H1 (cell line): ENCODE data around the gene WDR89. TPM values are rescaled to one million over a fixed set of nuclear protein-coding genes. Genes with fewer than 3 reads are reported as not detected.

Source experiments
- CTCF ChIA-PET: fragments of 300-600 bp; sonication (Branson Sonifier 250); formaldehyde crosslinking; loops from one replicate; lab custom pipeline; 2021; ENCODE audit not compliant: partially characterized antibody; lab: Charles Lee
- POLR2A ChIA-PET: fragments of 300-600 bp; sonication (Branson Sonifier 250); formaldehyde crosslinking; loops from one replicate; lab custom pipeline; 2021; ENCODE audit warnings: inconsistent platforms; ENCODE audit not compliant: partially characterized antibody; lab: Charles Lee
- DNase-seq, 2 experiments: peaks; one replicate each; pipeline versions ENCODE4 v3.0.0 to v3.0.0-alpha.2; 2010 to 2022; ENCODE audit warnings: low spot score in 2 of 2, low read depth in 1 of 2, mixed read lengths in 1 of 2
- FAIRE-seq: peaks from 2 replicates; lab custom pipeline; 2011; peaks lifted over from hg19 to GRCh38; lab: Jason Lieb, UNC
- H2AFZ ChIP-seq: 2 replicates; pipeline ENCODE4 v1.8.1; 2012; ENCODE audit warnings: low read length, inconsistent platforms
- H2AK5ac ChIP-seq: 2 replicates; pipeline ENCODE4 v1.6.1; 2013; ENCODE audit warnings: low read depth, low read length
- H2BK120ac ChIP-seq: replicated peaks from 2 replicates; pipeline ENCODE3; 2013; ENCODE audit warnings: low read depth, low read length, inconsistent platforms
- H2BK12ac ChIP-seq: 2 replicates; pipeline ENCODE4 v1.6.1; 2013; ENCODE audit warnings: low read depth, low read length
- H2BK15ac ChIP-seq: 2 replicates; pipeline ENCODE4 v1.6.1; 2013; ENCODE audit warnings: low read length
- H2BK20ac ChIP-seq: 2 replicates; pipeline ENCODE4 v1.6.1; 2013; ENCODE audit warnings: low read length
- H2BK5ac ChIP-seq: 2 replicates; pipeline ENCODE4 v1.6.1; 2013; ENCODE audit warnings: low read depth, low read length
- H3K14ac ChIP-seq: 2 replicates; pipeline ENCODE4 v1.6.1; 2013; ENCODE audit warnings: inconsistent platforms; ENCODE audit not compliant: insufficient read length
- H3K18ac ChIP-seq: 2 replicates; pipeline ENCODE4 v1.6.1; 2013; ENCODE audit warnings: low read length; ENCODE audit errors: extremely low read depth
- H3K23ac ChIP-seq: 2 replicates; pipeline ENCODE4 v1.6.1; 2013; ENCODE audit warnings: inconsistent platforms; ENCODE audit not compliant: insufficient read length
- H3K23me2 ChIP-seq: 2 replicates; pipeline ENCODE4 v1.6.1; 2013; ENCODE audit warnings: low read depth, low read length
- H3K27ac ChIP-seq: 2 replicates; pipeline ENCODE4 v1.6.1; 2011; ENCODE audit warnings: low read depth, low read length, inconsistent platforms
- H3K27me3 ChIP-seq, 4 experiments: replicated peaks in 1 of 4; 1 replicate in 1 of 4; 2 replicates in 3 of 4; pipeline versions ENCODE4 v1.6.1 to v1.8.1; 2011 to 2013; ENCODE audit warnings: low read length in 3 of 4, mild to moderate bottlenecking in 3 of 4, inconsistent platforms in 2 of 4, mixed read lengths in 2 of 4, moderate library complexity in 1 of 4; ENCODE audit not compliant: control insufficient read depth in 3 of 4, insufficient read depth in 3 of 4; ENCODE audit errors: extremely low read depth in 1 of 4
- H3K36me3 ChIP-seq, 4 experiments: 2 replicates each; pipeline versions ENCODE4 v1.6.1 to v1.8.1; 2011 to 2013; ENCODE audit warnings: mild to moderate bottlenecking in 4 of 4, low read length in 3 of 4, moderate library complexity in 2 of 4, control low read depth in 1 of 4, inconsistent platforms in 1 of 4; ENCODE audit not compliant: insufficient read depth in 4 of 4, control insufficient read depth in 2 of 4
- H3K4ac ChIP-seq: replicated peaks from 2 replicates; pipeline ENCODE3; 2013; ENCODE audit warnings: low read length, low read depth, mixed read lengths, inconsistent platforms; ENCODE audit not compliant: insufficient read length
- H3K4me1 ChIP-seq, 4 experiments: replicated peaks in 1 of 4; 1 replicate in 1 of 4; 2 replicates in 3 of 4; pipeline versions ENCODE4 v1.6.1 to v1.8.1; 2011 to 2013; ENCODE audit warnings: low read length in 3 of 4, inconsistent platforms in 2 of 4, mixed read lengths in 1 of 4; ENCODE audit not compliant: insufficient read depth in 4 of 4, control insufficient read depth in 3 of 4
- H3K4me2 ChIP-seq, 2 experiments: 2 replicates each; pipeline versions ENCODE4 v1.6.1 to v1.8.1; 2011 to 2013; ENCODE audit warnings: low read depth in 2 of 2, low read length in 2 of 2, control low read depth in 1 of 2, inconsistent platforms in 1 of 2, mild to moderate bottlenecking in 1 of 2; ENCODE audit not compliant: insufficient read depth in 1 of 2
- H3K4me3 ChIP-seq, 4 experiments: fragments of 200-600, 300-600 bp in 1 of 4; sonication (generic), shearing (Covaris generic), sonication (Bioruptor Twin) in 1 of 4; 2 replicates each; pipeline versions ENCODE4 v1.5.1 to v1.8.1; 2011 to 2016; ENCODE audit warnings: low read length in 4 of 4, low read depth in 3 of 4, control low read depth in 2 of 4, inconsistent platforms in 2 of 4, mild to moderate bottlenecking in 2 of 4, mixed read lengths in 1 of 4, moderate library complexity in 1 of 4; ENCODE audit not compliant: insufficient read depth in 2 of 4; ENCODE audit errors: extremely low read depth in 1 of 4
- H3K56ac ChIP-seq: replicated peaks from 2 replicates; pipeline ENCODE3; 2013; ENCODE audit warnings: low read depth, mild to moderate bottlenecking, mixed read lengths, low read length, inconsistent platforms; ENCODE audit not compliant: insufficient read length
- H3K79me1 ChIP-seq: 2 replicates; pipeline ENCODE4 v1.6.1; 2013; ENCODE audit warnings: low read depth, low read length, control low read depth
- H3K79me2 ChIP-seq, 2 experiments: 2 replicates each; pipeline versions ENCODE4 v1.6.1 to v1.8.1; 2012 to 2013; ENCODE audit warnings: low read length in 2 of 2, mild to moderate bottlenecking in 2 of 2, inconsistent platforms in 1 of 2; ENCODE audit not compliant: insufficient read depth in 2 of 2, control insufficient read depth in 1 of 2
- H3K9ac ChIP-seq, 4 experiments: replicated peaks in 1 of 4; 1 replicate in 1 of 4; 2 replicates in 3 of 4; pipeline versions ENCODE4 v1.6.1 to v1.8.1; 2011 to 2013; ENCODE audit warnings: low read depth in 3 of 4, low read length in 3 of 4, control low read depth in 2 of 4, mild to moderate bottlenecking in 2 of 4, moderate library complexity in 2 of 4, inconsistent platforms in 1 of 4; ENCODE audit errors: extremely low read depth in 1 of 4
- H3K9me3 ChIP-seq, 2 experiments: 2 replicates each; pipeline versions ENCODE4 v1.6.1 to v1.8.1; 2012 to 2013; ENCODE audit warnings: mild to moderate bottlenecking in 2 of 2, moderate library complexity in 2 of 2, control low read depth in 1 of 2, inconsistent platforms in 1 of 2, low read depth in 1 of 2, low read length in 1 of 2, mixed read lengths in 1 of 2; ENCODE audit not compliant: insufficient read depth in 2 of 2
- H4K20me1 ChIP-seq, 2 experiments: replicated peaks in 1 of 2; 2 replicates each; pipeline versions ENCODE3 to v1.8.1; 2011 to 2013; ENCODE audit warnings: inconsistent platforms in 2 of 2, low read length in 2 of 2, mild to moderate bottlenecking in 1 of 2; ENCODE audit not compliant: insufficient read depth in 2 of 2, control insufficient read depth in 1 of 2
- H4K5ac ChIP-seq: 2 replicates; pipeline ENCODE4 v1.6.1; 2013; ENCODE audit warnings: low read length, low read depth, mixed read lengths, inconsistent platforms; ENCODE audit not compliant: insufficient read length
- H4K8ac ChIP-seq: 2 replicates; pipeline ENCODE4 v1.8.0; 2013; ENCODE audit warnings: mild to moderate bottlenecking, moderate library complexity, low read length, inconsistent platforms; ENCODE audit not compliant: insufficient read depth; ENCODE audit errors: extremely low read depth
- H4K91ac ChIP-seq: replicated peaks from 2 replicates; pipeline ENCODE3; 2013; ENCODE audit warnings: low read length, mixed read lengths, inconsistent platforms; ENCODE audit not compliant: insufficient read length
- CBX5 ChIP-seq: fragments of 300-800, 300-1000 bp; sonication (generic); IDR thresholded peaks from 2 replicates; pipeline ENCODE4 v1.7.1; 2016; ENCODE audit warnings: antibody characterized with exemption, low read length, low read depth
- CHD1 ChIP-seq: IDR thresholded peaks from 2 replicates; pipeline ENCODE4 v1.6.1; 2012; ENCODE audit warnings: low read depth, low read length, improper control_type of control experiment
- WGBS, 2 experiments: shearing (Covaris generic) in 1 of 2; methylation state at CpG; one replicate each; pipeline versions ENCODE4 v1.1.6 to v1.1.7; 2013 to 2015; ENCODE audit warnings: low lambda C conversion rate in 2 of 2, mixed read lengths in 2 of 2, inconsistent platforms in 1 of 2, low coverage in 1 of 2, missing lambda C conversion rate in 1 of 2; ENCODE audit not compliant: insufficient replicate concordance in 2 of 2, insufficient coverage in 1 of 2, insufficient read length in 1 of 2; ENCODE audit errors: extremely low coverage in 1 of 2, missing lambda C conversion rate in 1 of 2; 5-methylcytosine and 5-hydroxymethylcytosine counted together
- polyA plus RNA-seq, 7 experiments: library from polyadenylated mRNA; depleted of rRNA in 3 of 7; stranded (reverse) in 5 of 7; unstranded in 2 of 7; fragments of >200 nt in 5 of 7; fragments of 200-250 nt in 2 of 7; gene quantifications; 1 replicate in 5 of 7; 2 replicates in 1 of 7; 4 replicates in 1 of 7; pipeline versions ENCODE4 v1.2.1 to v1.2.3, GENCODE V29; 2011 to 2013; ENCODE audit warnings: missing spikeins in 2 of 7, mixed read lengths in 2 of 7
- total RNA-seq: library from RNA; stranded (reverse); fragmentation: NEBNext Ultra II Directional; extraction: Animal tissue kit (Norgen Biotek cat#: 25700); gene quantifications from 2 replicates; pipeline ENCODE4 v1.2.1, GENCODE V29; 2021
- TF ChIP-seq, protein P1 (sequence below): IDR thresholded peaks from 2 replicates; pipeline ENCODE4 v1.6.1; 2011; ENCODE audit warnings: low read length, improper control_type of control experiment

Gene WDR89
- total and polyA plus RNA-seq, 2 of the 8 experiments (the other 6 are each of a cell fraction or from before 2014, with no cell fraction given): 8.3 to 32.9 TPM

DNA sequence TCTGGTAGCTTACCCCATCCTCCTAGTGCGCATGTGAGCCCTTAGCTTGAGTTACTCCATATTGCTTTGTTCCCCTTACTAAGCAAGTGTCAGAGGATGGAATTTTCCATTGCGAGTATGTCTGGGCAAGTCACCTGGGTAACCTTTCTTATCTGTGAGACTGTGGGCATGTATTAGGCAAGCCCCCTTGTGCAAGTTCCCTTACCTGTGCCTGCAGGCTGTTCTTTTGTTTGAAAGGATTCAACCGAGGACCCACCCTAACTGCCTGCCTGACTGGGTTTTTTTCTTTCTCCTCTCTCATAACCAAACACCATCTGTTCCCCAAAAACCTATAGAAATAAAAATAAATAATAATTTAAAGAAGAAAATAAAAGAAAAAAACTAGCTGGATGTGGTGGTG lies 76.2 kb downstream of the WDR89 start:
- no peak overlapping the region for H4K91ac ChIP-seq
- no peak overlapping the region for H4K8ac ChIP-seq
- no peak overlapping the region for H2BK5ac ChIP-seq
- TF ChIP-seq CBX5 (no peak), CHD1 (no peak)
- TF ChIP-seq, protein P1, sequence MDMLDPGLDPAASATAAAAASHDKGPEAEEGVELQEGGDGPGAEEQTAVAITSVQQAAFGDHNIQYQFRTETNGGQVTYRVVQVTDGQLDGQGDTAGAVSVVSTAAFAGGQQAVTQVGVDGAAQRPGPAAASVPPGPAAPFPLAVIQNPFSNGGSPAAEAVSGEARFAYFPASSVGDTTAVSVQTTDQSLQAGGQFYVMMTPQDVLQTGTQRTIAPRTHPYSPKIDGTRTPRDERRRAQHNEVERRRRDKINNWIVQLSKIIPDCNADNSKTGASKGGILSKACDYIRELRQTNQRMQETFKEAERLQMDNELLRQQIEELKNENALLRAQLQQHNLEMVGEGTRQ: no peak
- H3K27me3 ChIP-seq: no peaks in the 10 kb centered on the region
- H3K14ac ChIP-seq: no peak overlapping the region
- no peaks in the 10 kb centered on the region for H3K79me1 ChIP-seq
- H2BK12ac ChIP-seq: no peak overlapping the region
- no peak overlapping the region for H3K27ac ChIP-seq
- CTCF ChIA-PET: interaction anchor here (0.7 to 1.4 kb wide), 2 partner anchors 10 to 176 kb away, joined by 3 to 5 read pairs; no protein-coding TSS in a partner anchor
- H3K79me2 ChIP-seq: no peaks in the 10 kb centered on the region
- no peaks in the 10 kb centered on the region for H3K4me1 ChIP-seq
- DNase-seq (no peak), FAIRE-seq (no peak)
- no peak overlapping the region for H2AK5ac ChIP-seq
- 0 out of 2 replicates have a peak overlapping the region, but pooled peaks have one; percentile 32 for H2AFZ ChIP-seq
- H3K9me3 ChIP-seq: no peaks in the 10 kb centered on the region
- H3K23ac ChIP-seq: no peak overlapping the region
- H3K18ac ChIP-seq: no peak overlapping the region
- POLR2A ChIA-PET: no interaction called here
- H3K56ac ChIP-seq: no peak overlapping the region
- no peak overlapping the region for H2BK20ac ChIP-seq
- 88% methylated on average over 3 of the region's 3 CpGs; no CpG with 5 or more reads in 1 of the 2 experiments for WGBS, 2 experiments
- H3K4me2 ChIP-seq: no peak overlapping the region
- H3K4me3 ChIP-seq: no peak overlapping the region
- H3K23me2 ChIP-seq: no peaks in the 10 kb centered on the region
- H2BK120ac ChIP-seq: no peak overlapping the region
- no peak overlapping the region for H2BK15ac ChIP-seq
- no peak overlapping the region for H3K4ac ChIP-seq
- H3K36me3 ChIP-seq: no peaks in the 10 kb centered on the region
- no peaks in the 10 kb centered on the region for H4K20me1 ChIP-seq
- no peak overlapping the region for H4K5ac ChIP-seq
- no peak overlapping the region for H3K9ac ChIP-seq
